DND-41 (cell line): ENCODE results near the gene FNDC3B.

Source experiments
- CTCF ChIP-seq: IDR thresholded peaks from 2 replicates; pipeline ENCODE4 v1.5.1; 2012; ENCODE audit warnings: borderline replicate concordance, low read length, moderate library complexity, mild to moderate bottlenecking; ENCODE audit not compliant: poor library complexity, severe bottlenecking; ENCODE audit errors: extremely low read depth
- EZH2 ChIP-seq: IDR thresholded peaks from 3 replicates; pipeline ENCODE4 v1.6.1; 2012; ENCODE audit warnings: borderline replicate concordance, low read depth, mild to moderate bottlenecking, moderate library complexity, low read length, inconsistent platforms; ENCODE audit not compliant: severe bottlenecking

GRCh38 chr3:172068977-172069376, 29.6 kb downstream of the FNDC3B start:
- TF ChIP-seq CTCF = no peak
- no peak for TF ChIP-seq EZH2
